Renal cortical epithelial cell (primary cell): ENCODE measurements around the gene FNDC3B. TPM values are rescaled to one million over a fixed set of nuclear protein-coding genes. Genes with fewer than 3 reads are reported as not detected.

ENCODE experiments used
- DNase-seq: peaks from one replicate; pipeline ENCODE4 v3.0.0-alpha.2; 2011; ENCODE audit warnings: low read depth
- total RNA-seq: library from RNA; depleted of rRNA; stranded (reverse); fragments of >200 nt; gene quantifications from 2 replicates; pipeline ENCODE4 v1.2.3, GENCODE V29; 2014

FNDC3B gene
- total RNA-seq, 1 donor from 2014 or later: 220 TPM

DNA sequence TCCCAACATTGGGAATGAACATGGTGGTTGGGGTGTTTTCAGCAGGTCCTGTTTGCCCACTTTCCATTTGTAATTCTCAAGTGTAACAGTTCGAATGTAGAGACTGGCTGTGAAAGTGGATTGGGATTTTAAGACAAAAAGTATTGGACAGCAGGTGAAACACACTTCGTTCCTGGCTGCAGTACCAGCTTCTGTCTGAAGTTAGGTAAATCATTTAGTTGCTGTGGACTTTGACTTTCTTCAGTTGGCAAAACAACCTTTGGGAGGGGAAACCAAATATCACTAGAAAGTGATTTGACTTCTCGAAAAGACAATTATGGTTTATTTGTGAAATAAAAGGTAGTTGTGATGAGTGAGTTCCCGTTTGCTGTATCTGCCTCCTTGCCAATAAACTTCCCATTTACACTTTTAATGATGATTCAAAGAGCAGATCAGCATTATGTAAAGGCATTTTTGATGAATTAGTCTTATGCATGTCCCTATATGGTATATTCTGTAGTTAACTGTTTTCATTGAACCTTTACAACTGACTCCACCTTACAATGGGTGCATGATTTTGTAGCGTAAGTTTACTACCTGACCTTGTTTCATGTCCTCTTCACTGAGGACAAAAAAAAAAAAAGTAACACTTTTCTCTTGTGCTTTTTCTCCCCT is 34.0 kb downstream of the FNDC3B start:
- DNase-seq: no peak

DNA sequence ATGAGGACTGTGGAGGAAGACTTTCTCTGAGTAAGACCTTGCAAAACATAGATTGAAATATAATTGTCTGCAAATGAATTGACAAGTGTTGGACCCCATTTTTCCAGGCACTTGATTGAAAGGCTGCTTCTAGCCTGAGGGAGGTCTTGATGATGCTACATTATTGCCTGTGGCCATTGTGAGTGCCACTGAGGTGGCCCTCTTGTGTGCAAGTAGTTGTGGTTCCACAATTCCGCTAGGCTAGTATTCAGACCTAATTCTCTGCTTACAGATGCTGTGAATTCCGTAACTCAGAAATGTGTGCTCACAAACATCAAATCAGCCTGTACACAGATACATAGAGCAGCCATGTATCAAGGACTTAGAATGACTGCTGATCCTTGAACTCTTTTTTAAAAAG is 34.7 kb downstream of the FNDC3B start:
- no peak for DNase-seq

DNA sequence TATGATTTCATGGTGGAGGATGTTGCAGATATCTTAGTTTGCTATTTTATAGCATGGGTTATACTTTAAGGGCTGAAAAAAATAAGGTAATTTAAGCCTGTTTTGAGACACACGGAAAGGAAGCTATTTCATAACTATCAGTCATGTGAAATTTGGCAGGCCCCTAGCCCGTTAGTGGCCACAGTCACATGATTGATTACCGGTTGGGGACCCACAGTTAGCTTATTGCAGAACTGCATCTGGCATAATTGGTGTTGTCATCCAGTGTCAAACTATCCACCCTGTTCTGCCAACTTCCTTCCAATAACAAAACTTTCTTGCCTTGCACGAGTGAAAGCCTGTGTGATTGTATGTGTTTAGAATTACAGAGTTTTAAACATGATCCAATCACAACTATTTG is 35.2 kb downstream of the FNDC3B start:
- DNase-seq: no peak

DNA sequence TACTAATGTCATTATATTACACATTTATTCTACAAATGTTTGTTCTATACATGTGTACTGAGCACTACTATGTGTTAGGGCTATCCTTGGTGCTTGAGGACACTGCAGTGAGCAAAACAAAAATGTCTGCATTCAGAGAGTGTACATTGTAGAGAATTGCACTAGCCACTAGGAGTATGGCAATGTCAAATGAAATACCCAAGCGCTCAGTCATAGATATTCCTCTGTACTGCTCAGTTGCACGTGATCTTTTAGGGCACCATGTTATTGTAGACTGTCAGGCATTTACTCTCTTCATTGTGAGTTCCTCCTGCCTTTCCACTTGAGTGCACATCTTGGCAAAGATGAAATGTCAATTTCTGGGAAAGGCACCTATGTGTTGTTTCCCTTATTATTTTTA is 36.8 kb downstream of the FNDC3B start:
- DNase-seq: peak; percentile 79

DNA sequence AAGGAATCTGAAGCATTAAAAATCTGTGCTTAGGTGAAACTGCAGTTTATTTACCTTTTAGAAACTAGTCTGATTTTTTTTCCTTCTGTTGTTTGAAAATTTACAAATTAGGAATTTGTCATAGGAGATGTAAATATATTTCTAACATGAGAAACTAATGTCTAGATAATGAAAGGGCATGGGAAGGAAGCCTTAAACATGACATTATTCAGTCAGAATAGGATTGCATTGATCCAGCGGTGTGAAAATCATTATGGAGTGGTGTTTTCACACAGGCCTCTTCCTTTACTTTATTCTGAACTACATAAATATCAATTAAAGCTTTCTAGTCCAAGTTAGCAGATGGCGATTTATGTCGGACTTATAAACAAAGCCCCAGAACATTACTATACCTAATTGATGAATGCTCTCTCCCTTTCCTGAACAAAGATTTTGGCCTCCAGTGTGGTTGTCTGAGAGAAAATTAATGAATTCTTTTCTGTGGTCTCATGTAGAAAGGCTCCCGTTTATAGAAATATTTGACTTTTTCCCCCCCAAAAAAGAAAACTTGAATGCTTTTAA is 37.9 kb downstream of the FNDC3B start:
- no peak for DNase-seq

DNA sequence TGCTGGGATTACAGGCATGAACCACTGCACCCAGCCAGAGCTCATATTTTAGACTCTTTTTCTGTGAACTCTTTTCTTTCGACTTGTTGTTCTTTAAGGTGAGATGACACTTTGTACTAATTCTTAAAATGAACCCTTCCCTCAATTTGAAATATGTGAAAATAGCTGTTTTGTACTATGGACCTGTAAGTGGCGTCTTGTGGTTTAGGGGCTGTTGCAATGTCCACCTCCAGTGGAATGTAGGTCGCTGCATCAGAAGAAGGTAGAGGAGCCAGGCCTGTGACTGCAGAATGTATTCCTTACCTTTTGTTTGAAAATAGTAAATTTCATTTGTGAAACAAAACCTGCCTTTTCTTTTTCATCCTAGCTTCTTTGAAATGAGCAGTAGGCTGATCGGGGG is 38.9 kb downstream of the FNDC3B start:
- no peak for DNase-seq

DNA sequence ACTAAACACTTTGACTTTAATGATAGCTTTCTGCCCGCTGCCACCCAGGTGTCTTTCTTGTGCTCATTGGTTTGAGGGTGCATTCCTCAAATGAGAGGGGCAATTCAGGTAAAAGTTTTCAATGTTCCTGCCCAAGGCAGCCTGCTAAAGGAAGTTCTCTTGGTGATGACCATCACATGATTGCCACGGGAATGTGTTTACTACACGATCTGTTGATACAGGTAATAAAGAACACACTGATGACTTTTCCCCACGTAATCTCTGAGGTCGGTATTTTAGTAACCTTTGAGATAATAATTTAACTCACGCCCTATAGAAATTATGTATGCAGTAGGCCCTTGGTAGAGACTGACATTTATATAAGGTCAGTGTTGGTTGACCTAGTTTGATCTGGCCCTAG is 39.3 kb downstream of the FNDC3B start:
- no peak for DNase-seq

DNA sequence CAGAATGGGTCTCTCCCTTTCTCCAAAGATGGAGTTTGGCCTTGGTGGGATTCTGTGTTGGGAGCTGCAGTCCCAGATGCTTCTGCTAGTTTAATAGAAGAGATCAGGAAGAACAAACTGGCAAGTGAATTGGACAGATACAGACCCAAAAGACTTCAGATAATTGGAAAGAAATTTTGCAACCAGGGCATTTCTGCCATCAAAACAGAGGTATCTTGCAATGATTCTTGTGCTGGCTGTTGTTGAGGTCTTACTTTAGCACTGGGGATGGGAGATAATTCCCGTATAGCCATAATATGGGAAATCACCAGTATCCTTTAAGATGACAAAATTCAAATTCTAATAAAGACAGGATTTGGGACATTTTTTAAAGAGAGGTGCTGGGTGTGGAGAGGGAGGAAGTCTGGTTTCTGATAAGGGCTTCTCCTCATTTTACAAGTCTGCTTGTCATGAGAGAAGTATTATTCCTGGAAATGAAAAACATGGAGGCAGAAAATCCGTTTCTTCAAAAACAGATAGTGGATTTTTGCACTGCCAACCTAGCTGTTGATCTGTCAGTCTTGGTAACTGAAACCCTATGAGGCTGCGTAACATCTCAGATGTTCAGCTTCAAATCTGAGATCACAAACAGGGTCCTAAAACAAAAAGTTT is 40.1 kb downstream of the FNDC3B start:
- no peak for DNase-seq

DNA sequence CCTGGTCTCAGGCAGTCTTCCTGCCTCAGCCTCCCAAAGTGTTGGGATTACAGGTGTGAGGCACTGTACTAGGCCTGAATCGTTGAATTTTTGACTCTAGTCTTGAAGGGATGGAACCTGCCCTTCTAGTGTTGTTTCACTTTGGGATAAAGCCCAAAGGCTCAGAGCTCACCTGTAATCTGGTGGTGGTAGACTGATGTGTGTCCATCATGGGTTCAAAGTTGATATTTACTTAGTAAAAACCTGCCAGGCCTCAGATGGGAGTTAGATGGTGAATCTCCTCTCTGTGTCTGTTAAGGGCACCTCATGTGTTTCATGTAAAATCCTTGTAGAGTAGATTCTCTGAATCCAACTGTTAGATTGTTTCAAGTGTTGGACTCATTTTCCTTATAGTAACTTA is 41.1 kb downstream of the FNDC3B start:
- no peak for DNase-seq

DNA sequence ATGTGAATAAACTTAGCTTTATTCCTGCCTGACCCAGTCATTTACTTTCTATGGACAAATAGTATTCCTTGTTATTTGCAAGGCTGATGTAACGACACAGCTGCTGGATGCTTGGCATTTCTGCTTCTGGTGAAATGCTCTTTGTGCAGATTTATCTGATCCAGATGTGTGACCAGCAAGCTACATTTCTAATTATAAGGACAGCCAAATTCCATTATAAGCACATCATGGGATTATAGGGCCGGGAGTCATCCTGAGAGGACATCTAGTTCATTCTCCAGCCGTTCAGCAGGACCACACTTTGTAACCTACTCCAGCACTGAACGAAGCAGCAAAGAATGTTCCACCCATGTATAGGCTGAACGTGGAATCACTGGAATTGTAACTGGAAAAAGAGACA is 42.9 kb downstream of the FNDC3B start:
- no peak for DNase-seq

DNA sequence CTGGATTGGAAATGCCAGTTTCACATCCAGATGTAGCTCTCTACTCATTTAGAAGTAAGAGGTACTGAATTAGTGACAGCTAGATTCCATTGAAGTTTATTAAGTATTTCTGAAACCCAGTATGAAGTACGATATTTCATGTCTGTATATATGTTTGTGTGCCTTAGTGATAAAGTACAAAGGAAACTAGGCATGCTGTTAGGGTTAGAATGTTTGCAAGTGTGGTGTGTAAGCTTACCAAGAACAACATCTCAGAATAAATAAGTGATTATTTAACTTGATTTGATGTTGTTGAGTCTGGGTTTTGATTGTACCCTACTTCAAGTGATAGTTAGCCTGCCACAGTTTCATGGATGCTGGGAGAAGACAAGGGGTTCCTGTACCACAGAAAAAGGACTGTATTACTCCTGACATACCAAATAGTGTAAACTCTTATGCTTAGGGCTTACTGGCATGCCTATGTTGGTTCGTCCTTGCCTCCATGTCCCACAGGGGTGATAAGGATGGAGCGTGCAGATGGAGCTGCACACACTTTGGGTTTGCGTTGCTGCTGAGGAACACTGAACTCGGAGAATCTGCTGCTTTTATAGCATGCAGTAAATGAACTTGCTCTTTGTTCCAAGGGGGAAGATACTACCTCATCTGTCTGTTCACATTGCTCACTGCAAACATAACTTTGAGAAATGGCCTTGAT is 43.6 kb downstream of the FNDC3B start:
- DNase-seq: no peak

DNA sequence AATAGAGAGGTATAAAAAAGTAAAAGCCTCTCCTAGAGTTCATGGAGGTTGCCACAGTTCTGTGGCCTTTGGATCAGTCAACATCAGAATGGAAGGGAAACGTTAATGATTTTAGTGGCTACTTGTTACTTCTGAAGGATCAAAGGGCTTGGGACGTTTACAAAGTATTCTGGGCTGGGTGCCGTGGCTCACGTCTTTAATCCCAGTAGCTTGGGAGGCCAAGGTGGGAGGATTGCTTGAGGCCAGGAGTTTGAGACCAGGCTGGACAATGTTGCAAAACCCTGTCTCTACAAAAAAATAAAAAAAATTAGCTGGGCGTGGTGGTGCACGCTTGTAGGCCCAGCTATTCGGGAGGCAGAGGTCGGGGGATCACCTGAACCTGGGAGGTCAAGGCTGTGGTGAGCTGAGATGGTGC is 44.6 kb downstream of the FNDC3B start:
- no peak for DNase-seq

DNA sequence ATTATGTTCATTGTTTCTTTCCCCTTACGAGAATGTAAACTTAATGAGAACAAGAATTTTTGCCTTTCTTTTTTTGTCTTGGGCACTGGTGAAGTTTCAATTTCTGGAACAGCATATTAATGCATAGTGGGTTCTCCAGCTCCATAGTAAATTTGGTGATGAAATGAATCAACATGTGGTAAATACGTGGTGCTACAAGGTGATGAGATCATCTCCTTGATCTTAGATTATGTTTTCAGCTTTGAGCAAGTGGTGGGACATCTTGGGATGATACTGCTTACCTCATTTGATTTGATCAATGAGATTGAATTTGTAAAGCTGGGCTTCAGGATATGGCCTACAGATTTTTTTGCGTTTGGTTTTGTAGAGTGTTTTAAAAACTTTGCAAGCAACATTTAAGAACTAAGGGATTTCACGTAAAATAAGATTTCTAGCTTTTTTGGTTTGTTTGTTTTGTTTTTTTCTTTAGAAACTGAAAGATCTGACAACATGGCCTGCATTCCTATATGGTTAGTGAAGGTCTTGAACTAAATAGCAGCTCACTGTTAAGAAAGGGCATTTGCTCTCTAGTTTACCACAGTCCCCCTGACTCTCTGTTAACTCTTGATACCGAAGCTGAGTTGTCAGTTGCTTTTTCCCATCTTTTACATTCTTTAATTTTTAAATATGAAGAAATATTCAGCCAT is 45.6 kb downstream of the FNDC3B start:
- DNase-seq: no peak

DNA sequence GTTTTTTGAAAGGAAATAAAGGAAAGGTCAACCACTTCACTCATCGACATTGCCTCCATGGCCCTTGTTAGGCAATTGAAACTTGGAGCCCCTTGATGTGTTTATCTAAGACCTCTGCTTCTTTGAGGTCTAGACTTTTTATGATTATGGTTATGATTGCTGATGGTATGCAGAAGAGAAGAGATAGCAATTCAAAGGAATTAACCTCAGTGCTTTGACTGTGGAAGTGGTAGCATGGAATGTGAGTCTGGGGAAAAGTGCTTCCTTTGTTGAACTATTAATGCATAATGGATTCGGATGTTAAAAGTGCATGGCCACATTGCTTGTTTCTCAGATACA is 46.1 kb downstream of the FNDC3B start:
- no peak for DNase-seq

DNA sequence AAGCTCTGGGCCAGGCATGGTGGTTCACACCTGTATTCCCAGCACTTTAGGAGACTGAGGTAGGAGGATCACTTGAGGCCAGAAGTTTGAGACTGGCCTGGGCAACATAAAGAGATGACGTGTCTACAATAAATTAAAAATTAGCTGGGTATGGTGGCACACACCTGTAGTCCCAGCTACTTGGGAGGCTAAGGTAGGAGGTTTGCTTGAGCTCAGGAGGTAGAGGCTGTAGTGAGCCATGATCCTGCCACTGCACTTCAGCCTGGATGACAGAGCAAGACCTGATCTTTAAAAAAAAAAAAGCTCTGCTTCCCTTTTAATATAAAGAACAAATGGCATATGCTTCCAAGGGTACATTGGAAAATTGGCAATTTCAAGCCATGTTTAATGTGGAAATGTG is 46.7 kb downstream of the FNDC3B start:
- no peak for DNase-seq

DNA sequence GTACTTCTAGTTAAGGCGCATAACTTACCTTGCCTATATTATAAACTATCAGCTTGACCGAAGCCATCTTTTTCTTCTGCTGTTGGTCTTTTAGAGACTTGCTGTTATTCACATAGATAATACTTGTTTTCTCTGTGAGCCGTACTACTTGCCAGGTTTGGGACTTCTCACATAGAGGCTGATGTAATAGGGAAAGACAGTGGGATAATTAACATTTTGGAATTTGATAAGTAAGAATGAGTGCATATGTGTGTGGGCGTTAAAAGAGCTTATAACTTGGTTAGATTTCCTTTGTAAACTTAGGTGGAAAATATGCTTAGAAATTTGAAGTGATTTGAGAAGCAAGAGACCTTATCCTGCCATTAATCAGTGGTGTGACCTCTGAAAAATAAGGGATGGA is 47.8 kb downstream of the FNDC3B start:
- DNase-seq: no peak

DNA sequence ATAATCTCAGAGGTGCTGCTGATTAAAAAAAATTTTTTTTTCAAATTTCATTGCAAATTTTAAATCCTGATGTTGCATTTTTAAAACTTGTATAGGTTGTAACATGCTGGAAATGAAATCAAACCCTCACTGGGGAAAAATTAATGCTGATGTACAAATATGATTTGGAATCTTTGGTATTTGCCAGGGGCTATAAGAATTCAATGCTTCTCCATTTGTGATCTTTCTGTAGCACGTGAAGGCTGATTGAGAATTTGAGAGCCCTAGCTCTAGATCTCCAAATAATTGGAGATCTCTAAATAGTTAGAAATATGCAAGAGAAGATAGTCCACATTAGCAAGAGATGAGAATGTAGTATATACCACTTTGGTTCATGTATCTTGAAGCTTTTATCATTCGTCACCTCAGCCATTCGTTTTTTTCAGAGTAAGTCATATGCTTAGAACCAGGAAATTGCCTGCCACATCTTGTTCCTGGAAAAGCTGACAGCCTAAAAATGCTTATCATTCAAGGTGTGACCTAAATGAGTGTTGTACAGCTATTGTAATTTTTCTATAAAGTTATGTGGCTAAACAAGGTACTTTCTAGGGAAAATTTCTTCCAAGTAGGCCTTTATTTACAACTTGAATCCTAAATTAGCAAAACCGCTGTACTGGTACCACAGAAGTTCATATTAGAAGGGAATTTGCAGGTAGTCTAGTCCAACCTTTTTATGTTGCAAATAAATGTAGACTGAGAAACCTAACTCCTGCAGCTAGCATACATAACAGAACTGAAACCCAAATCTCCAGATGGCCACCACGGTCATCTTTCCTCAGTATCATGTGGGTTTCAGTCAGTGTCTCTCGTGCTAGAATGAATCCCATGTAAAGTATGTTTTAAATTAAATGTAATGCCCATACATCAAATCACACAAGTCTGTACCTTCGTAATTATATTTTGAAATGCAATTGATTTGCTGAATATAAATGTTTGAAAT is 48.5 kb downstream of the FNDC3B start:
- DNase-seq: no peak

DNA sequence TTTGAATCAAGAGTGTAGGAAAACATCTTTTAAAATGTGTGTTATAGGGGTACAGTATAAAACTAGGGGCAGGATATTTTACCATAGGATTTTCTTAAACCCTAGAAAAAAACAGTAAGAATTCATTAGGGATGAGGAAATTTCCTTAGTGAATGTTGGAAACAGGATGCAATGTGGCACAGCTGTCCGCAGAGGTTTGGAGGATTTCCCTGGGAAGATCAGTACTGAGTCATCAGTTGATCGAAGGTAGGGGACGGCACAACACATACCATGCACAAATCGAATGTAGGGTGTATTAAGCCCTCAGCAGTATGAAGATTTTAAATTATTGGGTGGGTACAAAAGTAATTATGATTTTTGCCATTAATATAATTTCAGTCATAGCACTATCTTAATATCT is 49.9 kb downstream of the FNDC3B start:
- no peak for DNase-seq

DNA sequence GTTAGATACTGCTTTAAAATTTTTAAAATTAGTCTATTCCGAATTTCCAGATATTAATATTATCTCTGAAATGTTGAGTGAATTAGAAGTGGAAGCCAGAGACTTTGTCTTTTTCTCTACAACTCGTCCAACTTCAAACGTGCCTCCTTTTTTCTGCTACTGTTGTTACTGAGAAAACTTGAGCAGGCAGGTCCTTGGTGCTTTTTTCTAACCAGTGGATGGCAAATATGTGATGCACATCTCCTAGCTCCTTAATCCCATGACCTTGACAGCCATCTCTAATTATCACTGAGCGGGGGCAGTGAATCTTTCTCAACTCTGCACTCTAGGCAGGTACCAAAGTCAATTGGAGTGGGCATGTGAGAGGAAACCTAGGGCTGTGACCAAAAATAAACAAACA is 50.7 kb downstream of the FNDC3B start:
- DNase-seq: no peak

DNA sequence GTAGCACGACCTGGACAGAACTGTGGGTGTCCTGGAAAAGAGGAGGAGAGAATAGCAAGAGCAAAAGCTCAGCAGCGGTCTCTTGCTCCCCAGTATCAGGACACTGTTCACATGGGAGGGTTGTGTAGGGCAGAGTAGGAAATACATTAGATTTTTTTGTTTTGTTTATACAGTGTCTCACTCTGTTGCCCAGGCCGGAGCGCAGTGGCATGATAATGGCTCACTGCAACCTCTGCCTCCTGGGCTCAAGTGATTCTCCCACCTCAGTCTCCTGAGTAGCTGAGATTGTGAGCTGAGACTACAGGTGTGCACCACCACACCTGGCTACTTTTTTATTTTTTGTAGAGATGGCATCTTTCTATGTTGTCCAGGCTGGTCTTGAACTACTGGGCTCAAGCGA is 53.3 kb downstream of the FNDC3B start:
- DNase-seq: no peak
